ENCODE data around the gene EPS8. TPM values are rescaled to one million over a fixed set of nuclear protein-coding genes. Genes with fewer than 3 reads are reported as not detected.
"Not testable (repeated sequence)": the region's sequence is repeated elsewhere in the genome, so short reads cannot be mapped to it uniquely, and the experiment has no call there.

EPS8 gene
- total RNA-seq, 1 experiment from 2014 or later: 27.1 TPM

GRCh38 chr12:15783288-15783687 lies 5.9 kb downstream of the EPS8 start:
- Histone ChIP-seq H3K9me3 (replicated peaks) (no peaks in the 10 kb centered on the region), H3K27me3 (no peaks in the 10 kb centered on the region), H3K36me3 (peaks cover 8% of the 10 kb centered on the region; the same call in 1 of the 2 replicates), H3K4me3 (no peak overlapping the region), H3K27ac (no peak overlapping the region), H3K4me1 (peaks cover 3% of the 10 kb centered on the region; the same call in 1 of the 2 replicates)
- DNase-seq: no peak

GRCh38 chr12:15782667-15783066 lies 6.5 kb downstream of the EPS8 start:
- DNase-seq: no peak
- Histone ChIP-seq H3K9me3 (replicated peaks) (no peaks in the 10 kb centered on the region), H3K4me3 (no peak overlapping the region), H3K4me1 (peaks cover 3% of the 10 kb centered on the region; the same call in 1 of the 2 replicates), H3K27me3 (no peaks in the 10 kb centered on the region), H3K27ac (no peak overlapping the region), H3K36me3 (peaks cover 8% of the 10 kb centered on the region; the same call in 1 of the 2 replicates)

- Histone ChIP-seq H3K27ac (no peak overlapping the region), H3K4me1 (no peaks in the 10 kb centered on the region), H3K4me3 (no peak overlapping the region)
These were observed 9.3 kb downstream of the EPS8 start for GRCh38 chr12:15779925-15780324.

GRCh38 chr12:15778126-15778525 lies 11.1 kb downstream of the EPS8 start:
- H3K4me3 ChIP-seq: no peak overlapping the region
- H3K36me3 ChIP-seq: peaks cover 8% of the 10 kb centered on the region; the same call in 1 of the 2 replicates
- no peaks in the 10 kb centered on the region for H3K4me1 ChIP-seq
- no peaks in the 10 kb centered on the region for H3K9me3 ChIP-seq (replicated peaks)
- no peak overlapping the region for H3K27ac ChIP-seq
- no peak for DNase-seq
- no peaks in the 10 kb centered on the region for H3K27me3 ChIP-seq

More at GRCh38 chr12:15779925-15780324, 9.3 kb downstream of the EPS8 start:
- no peaks in the 10 kb centered on the region for H3K27me3 ChIP-seq
- H3K9me3 ChIP-seq (replicated peaks): no peaks in the 10 kb centered on the region
- H3K36me3 ChIP-seq: peaks cover 8% of the 10 kb centered on the region; the same call in 1 of the 2 replicates
- no peak for DNase-seq

GRCh38 chr12:15777355-15778012 lies 11.7 kb downstream of the EPS8 start:
- DNase-seq: no peak
- Histone ChIP-seq H3K27me3 (no peaks in the 10 kb centered on the region), H3K4me1 (no peaks in the 10 kb centered on the region), H3K9me3 (replicated peaks) (no peaks in the 10 kb centered on the region), H3K36me3 (peaks cover 4% of the 10 kb centered on the region; the same call in 1 of the 2 replicates), H3K4me3 (no peak overlapping the region), H3K27ac (no peak overlapping the region)

- 0 out of 2 replicates have a peak, but pooled peaks cover 2% of the 10 kb centered on the region for H3K36me3 ChIP-seq
- H3K4me3 ChIP-seq: no peak overlapping the region
- H3K4me1 ChIP-seq: no peaks in the 10 kb centered on the region
- no peaks in the 10 kb centered on the region for H3K9me3 ChIP-seq (replicated peaks)
- H3K27me3 ChIP-seq: no peaks in the 10 kb centered on the region
- H3K27ac ChIP-seq: no peak overlapping the region
- no peak for DNase-seq
These were observed 12.7 kb downstream of the EPS8 start for GRCh38 chr12:15776532-15776931.

- Histone ChIP-seq H3K36me3 (no peaks in the 10 kb centered on the region), H3K4me1 (no peaks in the 10 kb centered on the region), H3K27me3 (no peaks in the 10 kb centered on the region), H3K4me3 (no peak overlapping the region), H3K27ac (no peak overlapping the region), H3K9me3 (replicated peaks) (no peaks in the 10 kb centered on the region)
- DNase-seq: peak in 1 of 2 experiments; percentile 15
These were observed 14.4 kb downstream of the EPS8 start for GRCh38 chr12:15774819-15775218.

- H3K36me3 ChIP-seq: no peaks in the 10 kb centered on the region
- H3K27me3 ChIP-seq: no peaks in the 10 kb centered on the region
These were observed 16.7 kb downstream of the EPS8 start for GRCh38 chr12:15772405-15773018.

GRCh38 chr12:15770581-15770980 lies 18.6 kb downstream of the EPS8 start:
- Histone ChIP-seq H3K9me3 (replicated peaks) (no peaks in the 10 kb centered on the region), H3K27me3 (no peaks in the 10 kb centered on the region), H3K4me3 (no peak overlapping the region), H3K36me3 (no peaks in the 10 kb centered on the region), H3K4me1 (no peaks in the 10 kb centered on the region), H3K27ac (no peak overlapping the region)
- no peak for DNase-seq

More at GRCh38 chr12:15772405-15773018, 16.7 kb downstream of the EPS8 start:
- Histone ChIP-seq H3K9me3 (replicated peaks) (no peaks in the 10 kb centered on the region), H3K27ac (no peak overlapping the region), H3K4me1 (no peaks in the 10 kb centered on the region), H3K4me3 (no peak overlapping the region)
- DNase-seq: peak in 1 of 2 experiments; percentile 10

GRCh38 chr12:15770021-15770420 lies 19.2 kb downstream of the EPS8 start:
- Histone ChIP-seq H3K4me3 (no peak overlapping the region), H3K36me3 (no peaks in the 10 kb centered on the region), H3K27ac (no peak overlapping the region), H3K4me1 (no peaks in the 10 kb centered on the region), H3K27me3 (no peaks in the 10 kb centered on the region), H3K9me3 (replicated peaks) (no peaks in the 10 kb centered on the region)
- no peak for DNase-seq

GRCh38 chr12:15769586-15769985 lies 19.6 kb downstream of the EPS8 start:
- Histone ChIP-seq H3K27ac (no peak overlapping the region), H3K36me3 (no peaks in the 10 kb centered on the region), H3K4me1 (no peaks in the 10 kb centered on the region), H3K4me3 (no peak overlapping the region), H3K9me3 (replicated peaks) (no peaks in the 10 kb centered on the region), H3K27me3 (no peaks in the 10 kb centered on the region)
- DNase-seq: no peak

- Histone ChIP-seq H3K4me3 (no peak overlapping the region), H3K27me3 (no peaks in the 10 kb centered on the region), H3K4me1 (no peaks in the 10 kb centered on the region), H3K9me3 (replicated peaks) (no peaks in the 10 kb centered on the region), H3K36me3 (no peaks in the 10 kb centered on the region), H3K27ac (no peak overlapping the region)
- DNase-seq: no peak
These were observed 21.9 kb downstream of the EPS8 start for GRCh38 chr12:15767301-15767700.

GRCh38 chr12:15763328-15763727 lies 25.9 kb downstream of the EPS8 start:
- no peak for DNase-seq
- H3K27me3 ChIP-seq: no peaks in the 10 kb centered on the region
- no peak overlapping the region for H3K27ac ChIP-seq
- no peaks in the 10 kb centered on the region for H3K36me3 ChIP-seq
- H3K9me3 ChIP-seq (replicated peaks): no peaks in the 10 kb centered on the region; the same call in 1 of the 2 replicates
- H3K4me1 ChIP-seq: no peaks in the 10 kb centered on the region
- no peak overlapping the region for H3K4me3 ChIP-seq

- H3K9me3 ChIP-seq (replicated peaks); H3K4me3 ChIP-seq; H3K4me1 ChIP-seq; DNase-seq; H3K27ac ChIP-seq; H3K36me3 ChIP-seq; H3K27me3 ChIP-seq: not testable (repeated sequence)
These were observed 27.0 kb downstream of the EPS8 start for GRCh38 chr12:15762162-15762561.

- H3K4me3 ChIP-seq: no peak overlapping the region
- H3K27ac ChIP-seq: no peak overlapping the region
- no peaks in the 10 kb centered on the region for H3K4me1 ChIP-seq
- H3K9me3 ChIP-seq (replicated peaks): no peaks in the 10 kb centered on the region; the same call in 1 of the 2 replicates
- no peaks in the 10 kb centered on the region for H3K27me3 ChIP-seq
- H3K36me3 ChIP-seq: no peaks in the 10 kb centered on the region
- DNase-seq: no peak
These were observed 31.5 kb downstream of the EPS8 start for GRCh38 chr12:15757553-15758255.

Measured in SJCRH30 (cell line).